Urothelium cell line (cell line): ENCODE results near the gene PAAF1.

Experiments used
- DNase-seq: peaks from one replicate; pipeline ENCODE4 v3.0.0; 2011; ENCODE audit warnings: low spot score, mixed read lengths
- FAIRE-seq: peaks from 2 replicates; lab custom pipeline; 2011; peaks lifted over from hg19 to GRCh38; lab: Jason Lieb, UNC

PAAF1 gene, protein sequence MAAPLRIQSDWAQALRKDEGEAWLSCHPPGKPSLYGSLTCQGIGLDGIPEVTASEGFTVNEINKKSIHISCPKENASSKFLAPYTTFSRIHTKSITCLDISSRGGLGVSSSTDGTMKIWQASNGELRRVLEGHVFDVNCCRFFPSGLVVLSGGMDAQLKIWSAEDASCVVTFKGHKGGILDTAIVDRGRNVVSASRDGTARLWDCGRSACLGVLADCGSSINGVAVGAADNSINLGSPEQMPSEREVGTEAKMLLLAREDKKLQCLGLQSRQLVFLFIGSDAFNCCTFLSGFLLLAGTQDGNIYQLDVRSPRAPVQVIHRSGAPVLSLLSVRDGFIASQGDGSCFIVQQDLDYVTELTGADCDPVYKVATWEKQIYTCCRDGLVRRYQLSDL

DNA sequence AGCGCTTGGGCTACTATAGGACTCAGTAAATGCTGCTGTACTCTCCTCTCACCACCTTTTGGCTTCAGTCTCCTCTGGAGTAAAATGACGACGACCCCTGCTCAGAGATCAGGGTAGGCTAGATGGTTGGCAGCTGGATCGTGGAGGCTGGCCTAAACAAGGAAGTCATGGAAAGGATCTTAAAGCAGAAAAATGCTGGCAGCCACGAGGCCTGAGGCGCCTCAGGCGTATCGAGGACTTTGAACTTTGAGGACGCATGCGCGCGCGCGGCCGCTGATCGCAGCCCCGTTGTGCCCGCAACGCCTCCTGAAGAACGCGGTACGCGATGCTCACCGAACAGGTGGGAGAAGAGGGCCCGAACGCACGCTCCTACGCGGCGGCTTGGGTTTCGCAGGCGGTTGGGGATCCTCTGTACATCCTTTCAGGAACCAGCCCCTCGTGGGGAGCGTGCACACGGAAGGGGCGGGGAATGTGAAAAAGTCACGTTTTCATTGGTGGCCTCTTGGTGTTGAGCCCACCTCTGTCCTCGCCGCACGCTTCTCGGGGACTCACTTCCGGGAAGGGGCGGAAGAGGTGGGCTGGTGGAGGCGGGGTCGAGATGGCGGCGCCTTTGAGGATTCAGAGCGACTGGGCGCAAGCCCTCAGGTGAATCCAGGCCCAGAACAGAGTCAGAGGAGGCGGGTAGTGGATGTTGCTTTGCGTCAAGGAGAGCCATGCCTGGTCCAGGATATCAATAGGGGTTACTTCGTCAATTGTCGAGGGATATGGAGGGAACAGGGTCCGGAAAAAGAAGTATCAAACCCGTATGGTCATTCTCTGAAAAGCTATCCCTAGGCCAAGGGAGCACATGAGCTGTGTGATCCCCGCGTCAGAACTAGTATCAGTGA, at the start of gene PAAF1, which contains the start of gene COA4:
Gene PAAF1, plus strand, starts transcription at position 576 of the 887 bp plus-strand sequence. Its CDS starts 23 bp downstream, at position 599.
Gene COA4, minus strand, starts transcription at position 423 of the 887 bp plus-strand sequence. CDS start 3,468 bp downstream, outside the sequence.
- FAIRE-seq (peak; percentile 48), DNase-seq (peak; percentile 96)

DNA sequence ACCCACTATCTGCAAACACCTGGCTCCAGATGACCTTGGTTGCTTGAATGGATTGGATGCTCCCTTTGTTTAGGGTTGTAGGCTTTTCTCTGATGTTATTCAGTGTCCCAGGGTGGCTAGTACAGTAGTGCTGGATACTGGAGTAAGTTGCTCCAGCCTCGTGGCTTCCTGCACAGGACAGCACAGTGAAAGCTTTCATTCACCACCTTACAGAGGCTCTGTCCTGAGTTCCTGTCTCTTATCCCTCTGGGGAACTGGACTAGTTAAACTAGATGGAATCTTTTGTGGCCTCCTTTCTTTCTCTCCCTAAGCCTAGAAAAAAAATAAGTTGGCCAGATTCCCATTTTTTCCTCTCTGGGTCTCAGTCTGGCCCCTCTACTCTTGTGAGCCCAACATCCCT, 46.5 kb upstream of the PAAF1 start:
- FAIRE-seq (no peak), DNase-seq (no peak)

DNA sequence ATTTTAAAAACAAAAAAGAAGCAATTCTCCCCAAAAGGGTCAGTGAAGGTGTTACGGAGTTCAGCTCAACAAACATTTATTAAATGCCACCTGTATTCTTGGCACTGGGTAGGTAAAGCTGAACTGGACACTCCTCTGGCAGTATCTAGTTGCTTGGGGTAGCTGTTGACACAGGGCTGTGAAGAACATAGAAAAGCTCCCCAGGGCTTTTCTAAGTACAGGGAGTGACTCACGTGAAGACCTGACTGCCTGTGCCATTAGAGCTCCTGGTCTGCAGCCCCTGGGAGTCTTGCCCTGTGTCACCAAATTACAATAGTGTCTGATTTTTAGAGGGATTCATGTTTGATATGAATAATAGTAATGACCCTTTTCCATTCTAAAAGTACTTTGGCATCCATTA, 43.7 kb upstream of the PAAF1 start:
- DNase-seq, result no peak

DNA sequence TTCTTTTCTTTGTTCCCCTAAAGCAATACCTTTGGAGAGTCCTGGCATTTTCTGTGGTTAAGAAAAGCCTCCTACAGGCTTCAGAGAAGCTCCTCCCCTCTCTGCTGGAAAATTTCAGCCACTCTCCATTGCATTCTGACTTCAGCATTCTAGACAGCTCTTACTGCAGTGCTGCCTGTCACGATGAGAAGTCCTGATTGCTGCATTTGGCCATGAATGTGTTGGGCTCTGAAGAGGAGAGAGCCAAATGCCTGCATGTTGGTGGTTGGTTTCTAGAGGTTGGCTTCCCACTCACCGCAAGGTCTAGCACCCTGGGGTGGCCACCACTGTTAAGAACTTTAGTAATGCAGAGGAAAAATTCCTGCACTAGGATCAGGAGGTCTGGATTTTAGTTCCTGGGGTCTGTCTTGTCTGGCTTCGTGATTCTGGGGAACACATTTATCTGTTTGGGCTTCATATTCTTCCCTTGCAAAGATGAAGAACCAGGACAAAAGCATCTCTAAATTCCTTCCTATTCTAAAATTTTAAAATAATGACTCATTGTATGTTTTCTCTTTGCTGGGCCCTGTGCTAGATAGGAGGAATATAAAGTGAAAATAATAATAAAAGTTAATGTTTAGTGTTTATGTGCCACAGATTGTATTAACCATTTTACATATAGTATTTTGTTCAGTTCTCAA, 38.2 kb upstream of the PAAF1 start:
- no peak for FAIRE-seq
- no peak for DNase-seq

More for the DNA sequence above, 43.7 kb upstream of the PAAF1 start:
- no peak for FAIRE-seq

DNA sequence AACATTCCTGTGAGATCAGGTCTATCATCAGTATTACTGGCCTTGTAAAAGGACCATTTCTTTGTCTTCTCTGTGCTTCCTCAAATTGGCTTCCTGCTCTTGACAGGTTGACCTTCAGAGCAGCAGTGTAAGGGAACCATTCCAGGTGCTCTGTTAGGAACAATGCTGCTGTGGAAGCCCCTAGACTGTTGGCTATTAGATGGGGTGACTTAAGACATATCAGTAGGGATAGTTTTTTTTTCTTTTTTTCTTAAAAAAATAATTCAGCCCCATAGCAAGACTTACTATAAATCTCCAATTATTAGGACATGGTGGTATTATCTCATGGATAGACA, 37.7 kb upstream of the PAAF1 start:
- DNase-seq, result no peak
- no peak for FAIRE-seq

DNA sequence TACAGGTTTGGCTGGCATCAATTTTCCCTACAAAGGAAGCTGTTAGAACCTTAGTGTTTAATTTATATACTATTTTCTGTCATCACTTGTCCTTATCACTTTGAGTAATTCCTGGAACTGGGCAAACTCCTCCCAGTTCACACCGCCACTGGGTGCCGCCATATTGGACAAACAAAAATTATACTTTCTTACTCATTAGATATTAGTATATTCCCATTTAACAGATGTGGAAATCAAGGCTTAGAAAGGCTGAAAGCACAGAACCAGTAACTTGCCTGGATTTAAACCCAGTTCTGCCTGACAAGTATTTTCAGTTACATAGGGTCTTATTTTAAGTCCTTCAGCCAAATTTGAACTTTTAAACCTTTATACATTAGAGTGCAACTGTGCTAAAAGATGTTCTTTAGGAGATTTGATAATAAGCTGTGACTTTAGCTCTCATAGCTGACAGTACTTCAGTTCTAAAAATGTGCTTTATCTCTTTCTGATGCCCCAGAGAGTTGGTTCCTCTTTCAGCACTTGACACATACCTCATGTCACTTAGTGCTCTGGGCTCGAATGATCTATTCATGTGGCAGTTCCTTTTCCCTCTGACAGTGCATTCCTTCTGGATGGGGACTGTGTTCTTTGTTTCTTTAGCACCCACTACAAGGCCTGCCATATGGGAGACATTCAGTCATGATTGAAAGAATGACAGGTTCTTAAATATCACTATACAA, 25.6 kb upstream of the PAAF1 start:
- DNase-seq (no peak), FAIRE-seq (no peak)

DNA sequence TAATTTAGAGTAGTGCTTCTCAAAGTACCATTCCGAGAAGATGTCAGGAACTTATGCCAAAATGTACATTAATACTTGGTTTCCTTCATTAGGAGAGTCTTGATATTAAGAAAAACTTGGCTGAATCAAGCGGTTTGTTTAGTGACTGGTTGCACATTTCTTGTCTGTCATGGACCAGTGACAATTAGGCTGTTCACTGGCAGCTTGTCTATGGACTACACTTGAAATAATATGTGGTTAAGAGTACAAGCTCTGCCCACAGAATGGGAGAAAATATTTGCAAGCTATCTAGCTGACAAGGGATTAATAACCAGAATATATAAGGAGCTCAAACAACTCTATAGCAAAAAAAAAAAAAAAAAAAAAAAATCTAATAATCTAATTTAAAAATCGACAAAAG, 24.8 kb upstream of the PAAF1 start:
- DNase-seq, result no peak
- no peak for FAIRE-seq

DNA sequence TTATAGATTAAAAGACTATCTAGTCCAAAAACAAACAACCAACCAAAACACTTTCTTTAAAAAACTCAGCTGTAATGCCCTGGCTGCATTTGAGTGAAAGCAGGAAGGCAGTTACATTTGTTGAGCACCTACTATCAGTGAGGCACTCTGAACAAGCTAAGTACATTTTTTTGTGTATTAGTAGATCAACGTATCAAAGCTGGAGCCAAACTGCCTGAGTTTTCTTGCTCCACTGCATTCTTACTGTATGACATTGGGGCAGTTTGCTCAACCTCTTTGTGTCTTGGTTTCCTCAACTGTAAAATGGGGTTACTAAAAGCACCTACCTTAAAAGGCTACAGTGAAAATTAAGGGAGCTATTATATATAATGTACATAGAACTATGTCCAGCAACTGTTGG, 22.1 kb upstream of the PAAF1 start:
- DNase-seq, result no peak
- FAIRE-seq, result no peak

DNA sequence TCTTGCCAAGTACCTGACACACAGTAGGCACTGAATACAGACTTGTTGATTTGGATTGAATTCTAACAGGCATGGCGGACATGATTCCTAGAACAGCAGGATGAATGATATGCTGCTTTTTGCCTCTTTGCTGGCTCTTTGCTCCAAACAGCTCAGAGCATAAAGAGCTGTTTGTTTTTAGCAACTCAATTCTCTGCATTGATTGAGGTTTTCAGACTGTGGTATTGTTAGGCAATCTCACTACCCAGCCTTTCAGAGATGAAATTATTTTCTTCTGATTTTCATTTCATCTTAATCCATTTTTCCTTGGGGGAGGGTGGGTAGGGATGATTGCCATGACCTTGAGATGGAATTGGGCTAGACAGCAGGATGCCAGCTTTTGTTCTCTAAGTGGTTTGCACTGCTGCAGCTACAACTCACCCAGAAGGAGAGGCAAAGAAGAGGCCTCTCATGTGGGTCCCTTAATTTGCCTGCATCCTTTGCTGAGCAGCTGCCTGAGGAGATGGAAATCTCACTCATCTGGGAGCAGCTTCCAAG, 20.7 kb upstream of the PAAF1 start:
- FAIRE-seq (no peak), DNase-seq (no peak)

DNA sequence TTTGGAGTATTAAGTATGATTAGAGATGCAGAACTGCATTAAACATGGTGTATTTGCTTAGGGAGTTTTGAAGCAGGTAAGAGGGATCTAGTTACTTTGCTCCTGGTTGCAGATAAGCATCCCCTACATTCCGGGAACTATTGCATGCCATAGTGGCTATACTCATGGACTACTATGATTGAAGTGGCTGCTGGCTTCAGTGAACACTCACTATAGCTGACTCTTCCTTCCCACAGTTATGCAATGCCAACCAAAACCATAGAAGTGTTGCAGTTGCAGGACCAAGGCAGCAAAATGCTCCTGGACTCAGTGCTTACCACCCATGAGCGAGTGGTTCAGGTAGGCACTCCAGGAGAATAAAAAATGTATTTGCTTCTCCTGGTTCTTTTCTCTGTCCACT, 17.1 kb upstream of the PAAF1 start:
- DNase-seq, result no peak
- no peak for FAIRE-seq

DNA sequence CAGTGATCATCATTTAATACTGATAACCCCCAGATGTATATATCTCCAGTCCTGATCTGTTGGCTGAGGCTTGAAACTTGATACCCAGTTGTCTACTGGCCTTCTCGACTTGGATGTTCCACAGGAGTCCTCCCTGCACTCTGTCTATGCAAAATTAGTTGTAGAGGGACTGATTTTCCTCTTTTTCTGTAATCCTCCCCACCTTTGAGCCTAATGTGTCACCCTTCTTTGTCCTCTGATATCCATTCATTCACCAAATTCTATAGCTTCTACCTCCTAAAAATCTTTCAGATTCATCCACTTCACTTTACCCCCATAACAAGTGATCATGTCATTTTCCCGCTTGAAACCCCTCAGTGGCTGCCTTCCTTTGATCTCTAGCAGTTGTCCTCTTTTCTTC, 16.6 kb upstream of the PAAF1 start:
- DNase-seq, result no peak
- no peak for FAIRE-seq

DNA sequence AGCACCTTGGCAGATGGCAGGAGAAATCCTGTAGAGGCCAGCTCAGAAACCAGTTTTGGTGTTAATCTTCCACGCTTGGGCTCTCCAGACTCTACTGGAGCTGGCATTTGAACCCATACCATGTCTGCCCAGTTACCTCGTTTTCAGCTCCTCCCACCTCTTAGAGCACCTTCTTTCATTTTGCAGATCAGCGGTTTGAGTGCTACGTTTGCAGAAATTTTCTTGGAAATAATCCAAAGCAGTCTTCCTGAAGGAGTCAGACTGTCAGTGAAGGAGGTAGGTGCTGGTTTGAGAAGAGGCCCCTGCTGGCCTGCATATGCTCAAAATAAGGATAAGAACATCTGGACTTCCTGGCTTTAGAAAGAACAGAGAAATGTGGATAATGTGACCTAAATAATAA, 13.8 kb upstream of the PAAF1 start:
- DNase-seq (no peak), FAIRE-seq (no peak)

DNA sequence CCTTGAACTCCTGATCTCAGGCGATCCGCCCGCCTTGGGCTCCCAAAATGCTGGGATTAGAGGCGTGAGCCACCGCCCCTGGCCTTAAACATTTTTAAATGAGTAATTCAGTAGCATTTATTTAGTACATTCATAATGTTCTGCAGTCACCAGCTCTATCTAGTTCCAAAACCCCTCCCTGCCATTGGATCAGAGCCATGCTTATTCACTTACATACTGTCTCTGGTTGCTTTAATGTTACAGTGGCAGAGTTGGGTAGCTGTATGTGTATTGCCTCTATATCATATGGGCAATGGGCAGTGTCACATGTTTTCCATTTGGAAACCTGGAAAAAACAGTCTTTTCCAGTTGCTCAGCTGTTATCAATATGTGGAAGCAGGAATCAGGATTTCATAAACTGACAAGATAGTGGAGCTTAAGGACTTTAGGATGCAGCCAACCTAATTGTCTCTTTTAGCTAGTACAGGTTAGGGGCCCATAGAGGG, 10.7 kb upstream of the PAAF1 start:
- FAIRE-seq (no peak), DNase-seq (no peak)

DNA sequence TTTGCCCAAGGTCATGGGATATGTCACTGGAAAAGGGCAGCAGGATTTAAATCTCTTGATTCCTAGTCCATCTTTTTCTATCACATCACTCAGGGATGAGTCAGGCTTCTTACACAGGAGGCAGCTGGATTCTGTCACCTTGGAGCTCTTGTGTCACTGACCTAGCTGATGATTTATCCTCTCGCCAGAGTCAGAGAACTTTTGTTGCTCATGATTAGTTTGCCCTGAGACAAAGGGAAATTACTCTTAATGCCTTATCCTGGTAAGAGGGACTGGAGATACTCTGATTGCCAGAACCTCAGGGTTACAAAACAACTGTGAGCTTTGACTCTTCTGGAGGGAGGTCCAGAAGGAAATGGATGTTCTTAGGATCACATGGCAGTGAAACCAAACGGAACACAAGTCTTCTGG, 10.2 kb upstream of the PAAF1 start:
- FAIRE-seq, result no peak
- DNase-seq, result peak; percentile 12

DNA sequence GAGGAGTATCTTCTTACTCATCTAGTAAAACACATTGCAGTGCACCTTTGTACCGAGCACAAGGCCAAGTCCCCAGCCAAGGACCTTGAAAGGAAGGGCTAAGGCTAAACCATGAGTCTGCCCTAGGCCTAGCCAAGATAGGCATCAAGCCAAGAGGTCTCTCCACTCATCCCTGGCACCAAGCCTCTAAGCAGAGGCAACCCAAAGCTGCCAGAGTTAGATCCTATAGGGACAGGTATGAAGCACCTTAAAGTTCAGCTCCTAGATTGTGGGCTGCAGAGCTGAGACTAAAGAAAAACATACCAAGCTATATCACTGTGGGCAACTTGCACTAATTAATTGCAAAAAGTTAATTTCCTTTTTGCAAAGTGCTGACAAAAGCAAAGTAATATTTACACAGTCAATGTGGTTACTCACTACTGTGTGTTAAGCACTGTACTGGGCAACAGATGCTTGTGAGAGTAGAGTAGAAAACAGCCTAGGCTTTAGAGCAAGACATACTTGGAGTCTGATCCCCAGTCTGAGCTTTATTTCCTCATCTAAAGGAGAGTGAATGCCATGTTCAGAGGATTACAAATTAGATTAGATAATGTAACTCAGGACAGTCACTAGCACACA, 7.4 kb upstream of the PAAF1 start:
- FAIRE-seq, result no peak
- DNase-seq, result no peak

DNA sequence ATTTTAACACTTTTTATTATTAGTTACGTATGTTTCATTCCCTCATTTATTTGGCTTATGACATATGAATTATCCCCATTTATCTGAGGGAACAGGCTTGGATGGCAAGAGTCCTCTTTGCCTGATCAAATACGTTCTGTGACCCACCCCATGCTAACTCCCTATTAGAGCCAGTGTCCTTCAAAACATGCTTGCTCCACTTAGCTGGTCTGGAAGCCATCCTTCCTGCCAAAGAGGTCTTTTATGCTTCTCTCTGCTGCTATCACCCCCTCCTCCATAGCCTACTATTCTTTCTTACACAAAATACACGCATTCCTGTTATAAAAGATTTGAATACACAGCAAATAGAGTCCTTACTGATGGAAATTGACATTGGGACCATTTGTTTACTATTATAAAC, 6.5 kb upstream of the PAAF1 start:
- FAIRE-seq (no peak), DNase-seq (no peak)

DNA sequence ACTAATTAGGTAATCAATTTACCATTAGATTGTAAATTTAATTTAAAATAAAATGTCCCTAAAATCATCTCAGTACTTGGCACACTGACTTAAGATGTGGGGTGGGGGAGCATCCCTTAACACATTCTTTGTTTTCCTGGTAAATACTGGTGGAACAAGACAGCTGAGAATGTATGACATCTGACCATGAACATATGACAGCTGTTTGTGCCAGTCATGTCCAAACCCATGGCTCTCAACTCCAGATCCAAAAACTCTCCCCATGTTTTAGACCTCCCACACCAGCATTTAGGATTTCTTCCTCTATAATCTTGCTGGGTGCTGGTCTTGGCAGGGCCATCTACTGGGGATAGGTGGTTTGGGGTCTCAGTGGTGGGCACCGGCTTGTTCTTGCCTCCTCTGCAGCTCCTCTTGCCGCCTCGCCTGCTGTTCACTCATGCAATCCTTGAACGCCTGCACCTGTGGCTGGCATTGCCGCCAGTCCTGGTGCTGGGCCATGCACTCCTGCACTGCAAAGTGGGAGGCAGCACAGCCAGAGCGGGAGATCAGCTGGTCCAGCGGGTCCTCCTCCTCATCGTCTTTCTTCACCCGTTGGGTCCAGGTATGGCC, 3.9 kb upstream of the PAAF1 start:
- FAIRE-seq (no peak), DNase-seq (no peak)

DNA sequence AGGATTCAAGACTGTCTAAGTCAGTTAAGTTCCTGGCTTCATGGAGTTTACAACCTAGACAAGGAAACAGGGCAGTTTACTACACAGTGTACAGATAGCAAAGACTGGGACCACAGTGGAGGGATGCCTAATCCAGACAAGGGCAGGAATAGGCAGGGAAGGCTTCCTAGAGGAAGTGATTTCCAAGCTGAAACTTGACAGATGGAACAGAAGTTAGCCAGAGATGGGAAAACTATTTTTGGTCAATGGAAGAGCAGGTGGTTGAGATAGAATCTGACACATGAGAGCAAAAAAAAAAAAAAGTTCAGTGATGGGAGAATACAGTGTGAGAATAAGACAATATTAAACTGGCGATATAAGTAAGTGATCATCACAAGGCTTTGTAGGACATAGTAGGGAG, 1.4 kb upstream of the PAAF1 start:
- no peak for FAIRE-seq

DNA sequence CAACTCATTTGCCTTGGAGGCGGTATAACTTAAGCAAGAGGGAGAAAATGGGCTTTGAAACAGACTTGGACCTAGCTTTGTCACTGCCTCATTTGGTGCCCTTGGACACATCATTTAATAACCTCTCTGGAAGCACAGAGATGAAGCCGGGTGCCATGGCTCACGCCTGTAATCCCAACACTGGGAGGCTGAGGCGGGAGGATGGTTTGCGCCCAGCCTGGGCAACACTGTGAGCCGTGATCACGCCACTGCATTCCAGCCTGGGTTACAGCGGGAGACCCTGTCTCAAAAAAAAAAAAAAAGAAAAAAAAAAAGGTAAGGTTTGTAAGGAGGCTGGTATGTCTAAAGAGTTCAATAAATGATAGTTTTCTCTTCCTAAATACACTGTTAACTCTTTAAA, 959 bp upstream of the PAAF1 start:
- DNase-seq, result no peak
- FAIRE-seq, result no peak

More for the DNA sequence above, 1.4 kb upstream of the PAAF1 start:
- DNase-seq, result no peak
